Dedifferentiated amniotic fluid mesenchymal stem cell (primary cell): Measurements from ENCODE around the gene CCDC186.

Experiments used
- DNase-seq: peaks from one replicate; pipeline ENCODE4 v3.0.0-alpha.2; 2016; ENCODE audit errors: extremely low spot score

The CCDC186 gene

GRCh38 chr10:114173921-114174694, at the start of gene CCDC186:
Gene CCDC186 (minus strand): TSS chr10:114174203. CDS start chr10:114163268, 10,935 bp downstream.
- DNase-seq, result peak; percentile 84

- no peak for DNase-seq
Observed at GRCh38 chr10:114223066-114223465, 49.1 kb upstream of the CCDC186 start.

- DNase-seq, result no peak
Observed at GRCh38 chr10:114221235-114221634, 47.2 kb upstream of the CCDC186 start.

GRCh38 chr10:114220281-114220680, 46.3 kb upstream of the CCDC186 start:
- no peak for DNase-seq

- no peak for DNase-seq
Observed at GRCh38 chr10:114215033-114215432, 41.0 kb upstream of the CCDC186 start.

GRCh38 chr10:114212153-114212552, 38.1 kb upstream of the CCDC186 start:
- DNase-seq, result no peak

GRCh38 chr10:114208351-114208750, 34.3 kb upstream of the CCDC186 start:
- DNase-seq, result no peak

- DNase-seq, result no peak
Observed at GRCh38 chr10:114207349-114207748, 33.3 kb upstream of the CCDC186 start.

- DNase-seq, result no peak
Observed at GRCh38 chr10:114206902-114207301, 32.9 kb upstream of the CCDC186 start.

GRCh38 chr10:114202812-114203211, 28.8 kb upstream of the CCDC186 start:
- no peak for DNase-seq

GRCh38 chr10:114199239-114199638, 25.2 kb upstream of the CCDC186 start:
- no peak for DNase-seq

- DNase-seq, result no peak
Observed at GRCh38 chr10:114195079-114195478, 21.1 kb upstream of the CCDC186 start.

GRCh38 chr10:114189700-114190099, 15.7 kb upstream of the CCDC186 start:
- DNase-seq, result no peak

GRCh38 chr10:114188900-114189299, 14.9 kb upstream of the CCDC186 start:
- no peak for DNase-seq

GRCh38 chr10:114188001-114188400, 14.0 kb upstream of the CCDC186 start:
- DNase-seq, result no peak

GRCh38 chr10:114184276-114184675, 10.3 kb upstream of the CCDC186 start:
- no peak for DNase-seq

GRCh38 chr10:114183563-114183962, 9.6 kb upstream of the CCDC186 start:
- no peak for DNase-seq

- DNase-seq, result no peak
Observed at GRCh38 chr10:114181971-114182370, 8.0 kb upstream of the CCDC186 start.

- no peak for DNase-seq
Observed at GRCh38 chr10:114180937-114181336, 6.9 kb upstream of the CCDC186 start.

GRCh38 chr10:114179747-114180146, 5.7 kb upstream of the CCDC186 start:
- DNase-seq, result no peak

GRCh38 chr10:114179148-114179547, 5.1 kb upstream of the CCDC186 start, which contains the start of gene TDRD1:
Gene TDRD1 (plus strand): TSS chr10:114179353. CDS start chr10:114187832, 8,479 bp downstream.
- no peak for DNase-seq

- DNase-seq, result no peak
Observed at GRCh38 chr10:114176511-114176910, 2.5 kb upstream of the CCDC186 start.

GRCh38 chr10:114175667-114176066, 1.7 kb upstream of the CCDC186 start:
- no peak for DNase-seq

- no peak for DNase-seq
Observed at GRCh38 chr10:114174695-114175188, 739 bp upstream of the CCDC186 start.
